A673 (cell line): ENCODE data around the gene RASD2.

Experiments used
- CTCF ChIP-seq: fragments of 300-800, 200-600 bp; sonication (generic); conservative IDR thresholded peaks from 2 replicates; pipeline ENCODE4 v1.5.1; 2017; ENCODE audit warnings: low read depth, mild to moderate bottlenecking, antibody characterized with exemption, low read length, moderate library complexity, mixed read lengths
- EZH2 ChIP-seq: fragments of 200-600 bp; sonication (generic); IDR thresholded peaks from 2 replicates; pipeline ENCODE4 v1.6.1; 2017; ENCODE audit warnings: borderline replicate concordance, low read depth, mild to moderate bottlenecking, mixed read lengths, antibody characterized with exemption, low read length; ENCODE audit not compliant: poor library complexity, severe bottlenecking

- TF ChIP-seq CTCF: no peak
- no peak for TF ChIP-seq EZH2
These were observed 30.1 kb upstream of the RASD2 start for GRCh38 chr22:35510481-35510934.
